Endothelial cell of umbilical vein (primary cell): Measurements from ENCODE around the gene DNAJC12.

Source experiments
- EZH2 ChIP-seq: IDR thresholded peaks from 2 replicates; pipeline ENCODE4 v1.6.1; 2012; ENCODE audit warnings: borderline replicate concordance, low read depth, mild to moderate bottlenecking, moderate library complexity, low read length, inconsistent platforms; ENCODE audit not compliant: severe bottlenecking
- FOS ChIP-seq: IDR thresholded peaks from 2 replicates; pipeline ENCODE4 v1.6.1; 2011; ENCODE audit warnings: mild to moderate bottlenecking, low read length, moderate library complexity, borderline replicate concordance; ENCODE audit not compliant: insufficient read depth
- JUN ChIP-seq: IDR thresholded peaks from 2 replicates; pipeline ENCODE4 v1.6.1; 2011; ENCODE audit warnings: borderline replicate concordance, low read depth; ENCODE audit not compliant: insufficient read length, insufficient read depth
- MYC ChIP-seq: IDR thresholded peaks from one replicate; pipeline ENCODE4 v1.6.1; 2011; ENCODE audit warnings: mild to moderate bottlenecking, low read depth, low read length
- POLR2A ChIP-seq: IDR thresholded peaks from 2 replicates; pipeline ENCODE4 v1.6.1; 2012; ENCODE audit warnings: low read depth, mild to moderate bottlenecking, control low read depth, low read length
- POLR2AphosphoS5 ChIP-seq: IDR thresholded peaks from 2 replicates; pipeline ENCODE4 v1.6.1; 2012; ENCODE audit warnings: low read depth, mild to moderate bottlenecking, control low read depth, low read length, moderate library complexity; ENCODE audit not compliant: insufficient read depth
- TF ChIP-seq, protein P1 (sequence below), 2 donors: IDR thresholded peaks; 1 replicate in 1 of 2; 2 replicates in 1 of 2; pipeline ENCODE4 v1.5.1; 2011; ENCODE audit warnings: low read length in 2 of 2, mild to moderate bottlenecking in 2 of 2, moderate library complexity in 2 of 2, control low read depth in 1 of 2, inconsistent platforms in 1 of 2, low read depth in 1 of 2; ENCODE audit not compliant: insufficient read depth in 1 of 2; ENCODE audit errors: extremely low read depth in 1 of 2
- TF ChIP-seq, protein P2 (sequence below): IDR thresholded peaks from 2 replicates; pipeline ENCODE4 v1.6.1; 2011; ENCODE audit not compliant: insufficient read depth, insufficient read length

DNA sequence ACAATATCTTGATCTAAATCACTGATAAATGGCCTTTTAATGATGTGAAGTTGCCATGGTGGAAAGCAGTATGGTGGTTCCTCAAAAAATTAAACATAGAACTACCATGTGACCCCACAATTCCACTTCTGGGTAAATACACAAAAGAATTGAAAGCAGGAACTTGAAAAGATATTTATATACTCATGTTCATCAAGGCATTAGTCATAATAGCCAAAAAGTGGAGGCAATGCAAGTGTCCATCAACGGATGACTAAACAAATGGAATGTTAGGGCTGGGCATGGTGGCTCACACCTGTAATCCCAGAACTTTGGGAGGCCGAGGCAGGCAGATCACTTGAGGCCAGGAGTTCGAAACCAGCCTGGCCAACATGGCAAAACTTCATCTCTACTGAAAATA, 2.0 kb upstream of the DNAJC12 start:
- TF ChIP-seq POLR2A (no peak), EZH2 (no peak), POLR2AphosphoS5 (no peak), MYC (no peak), JUN (no peak), FOS (no peak)
- TF ChIP-seq, protein P1, sequence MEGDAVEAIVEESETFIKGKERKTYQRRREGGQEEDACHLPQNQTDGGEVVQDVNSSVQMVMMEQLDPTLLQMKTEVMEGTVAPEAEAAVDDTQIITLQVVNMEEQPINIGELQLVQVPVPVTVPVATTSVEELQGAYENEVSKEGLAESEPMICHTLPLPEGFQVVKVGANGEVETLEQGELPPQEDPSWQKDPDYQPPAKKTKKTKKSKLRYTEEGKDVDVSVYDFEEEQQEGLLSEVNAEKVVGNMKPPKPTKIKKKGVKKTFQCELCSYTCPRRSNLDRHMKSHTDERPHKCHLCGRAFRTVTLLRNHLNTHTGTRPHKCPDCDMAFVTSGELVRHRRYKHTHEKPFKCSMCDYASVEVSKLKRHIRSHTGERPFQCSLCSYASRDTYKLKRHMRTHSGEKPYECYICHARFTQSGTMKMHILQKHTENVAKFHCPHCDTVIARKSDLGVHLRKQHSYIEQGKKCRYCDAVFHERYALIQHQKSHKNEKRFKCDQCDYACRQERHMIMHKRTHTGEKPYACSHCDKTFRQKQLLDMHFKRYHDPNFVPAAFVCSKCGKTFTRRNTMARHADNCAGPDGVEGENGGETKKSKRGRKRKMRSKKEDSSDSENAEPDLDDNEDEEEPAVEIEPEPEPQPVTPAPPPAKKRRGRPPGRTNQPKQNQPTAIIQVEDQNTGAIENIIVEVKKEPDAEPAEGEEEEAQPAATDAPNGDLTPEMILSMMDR (IDR thresholded peaks at IDR 0.05; ENCODE audit: extremely low read depth in 1 of 2, insufficient read depth in 1 of 2, low read depth in 1 of 2, low read length in 2 of 2), result no peak
- TF ChIP-seq, protein P2, sequence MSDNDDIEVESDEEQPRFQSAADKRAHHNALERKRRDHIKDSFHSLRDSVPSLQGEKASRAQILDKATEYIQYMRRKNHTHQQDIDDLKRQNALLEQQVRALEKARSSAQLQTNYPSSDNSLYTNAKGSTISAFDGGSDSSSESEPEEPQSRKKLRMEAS, result no peak
